ENCODE data around the gene TCF4. TPM values are rescaled to one million over a fixed set of nuclear protein-coding genes. Genes with fewer than 3 reads are reported as not detected.

The TCF4 gene
- total RNA-seq, 6 experiments from 2014 or later, result 50.4 to 71.1 (median 59.0) TPM

GRCh38 chr18:55362303-55362702 lies 225.7 kb downstream of the TCF4 start:
- H3K27me3 Mint-ChIP-seq (ENCODE audit: insufficient read depth), result peaks cover 2% of the 10 kb centered on the region; the same call in 1 of the 2 replicates
- H3K4me3 Mint-ChIP-seq, result no peak overlapping the region
- no peak for DNase-seq
- no peak overlapping the region for H3K27ac Mint-ChIP-seq
- no peak for TF ChIP-seq CTCF (IDR thresholded peaks at IDR 0.05)
- peaks cover 14% of the 10 kb centered on the region for H3K36me3 Mint-ChIP-seq (ENCODE audit: low read depth)
- no peaks in the 10 kb centered on the region for H3K9me3 Mint-ChIP-seq
- no peaks in the 10 kb centered on the region for H3K4me1 Mint-ChIP-seq (ENCODE audit: low read depth)

GRCh38 chr18:55361492-55362250 lies 226.3 kb downstream of the TCF4 start:
- peaks cover 2% of the 10 kb centered on the region; the same call in 1 of the 2 replicates for H3K27me3 Mint-ChIP-seq (ENCODE audit: insufficient read depth)
- no peak overlapping the region for H3K27ac Mint-ChIP-seq
- no peaks in the 10 kb centered on the region for H3K4me1 Mint-ChIP-seq (ENCODE audit: low read depth)
- TF ChIP-seq CTCF (IDR thresholded peaks at IDR 0.05), result no peak
- H3K4me3 Mint-ChIP-seq, result no peak overlapping the region
- H3K36me3 Mint-ChIP-seq (ENCODE audit: low read depth), result peaks cover 14% of the 10 kb centered on the region
- DNase-seq, result no peak
- H3K9me3 Mint-ChIP-seq, result no peaks in the 10 kb centered on the region

GRCh38 chr18:55360061-55360460 lies 227.9 kb downstream of the TCF4 start:
- DNase-seq, result no peak
- Mint-ChIP-seq H3K4me1 (ENCODE audit: low read depth) (peaks cover 3% of the 10 kb centered on the region), H3K9me3 (no peaks in the 10 kb centered on the region), H3K4me3 (no peak overlapping the region), H3K36me3 (ENCODE audit: low read depth) (peaks cover 14% of the 10 kb centered on the region), H3K27ac (no peak overlapping the region), H3K27me3 (ENCODE audit: insufficient read depth) (peaks cover 2% of the 10 kb centered on the region; the same call in 1 of the 2 replicates)
- TF ChIP-seq CTCF (IDR thresholded peaks at IDR 0.05), result no peak

GRCh38 chr18:55356815-55357214 lies 231.2 kb downstream of the TCF4 start:
- Mint-ChIP-seq H3K27me3 (ENCODE audit: insufficient read depth) (peaks cover 2% of the 10 kb centered on the region; the same call in 1 of the 2 replicates), H3K36me3 (ENCODE audit: low read depth) (peaks cover 14% of the 10 kb centered on the region), H3K4me1 (ENCODE audit: low read depth) (peaks cover 29% of the 10 kb centered on the region), H3K9me3 (no peaks in the 10 kb centered on the region), H3K4me3 (no peak overlapping the region), H3K27ac (no peak overlapping the region)
- DNase-seq, result no peak
- no peak for TF ChIP-seq CTCF (IDR thresholded peaks at IDR 0.05)

- no peak for TF ChIP-seq CTCF (IDR thresholded peaks at IDR 0.05)
- Mint-ChIP-seq H3K4me3 (no peak overlapping the region), H3K27ac (no peak overlapping the region), H3K27me3 (ENCODE audit: insufficient read depth) (no peaks in the 10 kb centered on the region), H3K36me3 (ENCODE audit: low read depth) (peaks cover 7% of the 10 kb centered on the region), H3K4me1 (ENCODE audit: low read depth) (peaks cover 44% of the 10 kb centered on the region), H3K9me3 (no peaks in the 10 kb centered on the region)
- DNase-seq, result no peak
These were observed 232.8 kb downstream of the TCF4 start for GRCh38 chr18:55355223-55355622.

All from HFFc6 (cell line).